Measurements from ENCODE around the gene FILIP1.
"Not testable (repeated sequence)": the region's sequence is repeated elsewhere in the genome, so short reads cannot be mapped to it uniquely, and the experiment has no call there.

The FILIP1 gene

DNA sequence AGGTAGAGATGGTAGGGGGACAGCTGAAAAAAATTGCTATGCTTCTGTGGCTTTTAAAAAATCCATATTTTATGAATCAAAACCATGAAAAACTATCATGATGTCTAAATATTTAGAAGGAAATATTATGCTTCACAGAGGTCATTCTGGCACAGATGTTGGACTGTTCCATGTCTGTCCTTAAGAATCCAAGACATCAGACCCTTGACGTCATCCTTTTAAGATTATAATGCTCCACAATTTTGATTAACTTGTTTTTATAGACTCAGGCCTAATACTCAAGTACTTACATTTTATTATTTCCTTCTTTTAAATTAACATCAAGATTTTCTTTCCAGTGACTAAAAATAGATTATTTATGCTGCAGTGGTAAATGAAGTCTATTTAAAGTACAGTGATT lies 29.7 kb downstream of the FILIP1 start:
- DNase-seq (ENCODE audit: extremely low spot score, insufficient read length, low read depth), result no peak
- no peak for FAIRE-seq

DNA sequence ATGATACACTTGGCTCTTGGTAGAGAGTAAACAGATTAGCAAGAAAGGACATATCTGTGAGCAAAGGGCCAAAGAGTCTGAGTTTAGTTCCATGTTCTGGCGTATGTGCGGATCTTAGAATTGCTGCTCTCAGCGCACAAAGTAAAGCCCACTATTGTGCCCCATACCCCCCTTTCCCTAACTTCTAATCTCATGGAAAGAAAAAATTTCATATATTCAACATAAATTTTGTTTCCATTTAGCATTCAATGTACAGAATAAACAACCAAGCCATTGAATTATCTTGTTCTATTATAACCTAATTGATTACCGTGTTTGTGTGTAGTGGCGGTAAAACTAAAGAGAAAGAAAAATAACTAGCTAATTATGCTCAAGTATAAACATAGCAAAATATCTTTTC lies 30.5 kb downstream of the FILIP1 start:
- DNase-seq (ENCODE audit: extremely low spot score, insufficient read length, low read depth) (no peak), FAIRE-seq (no peak)

DNA sequence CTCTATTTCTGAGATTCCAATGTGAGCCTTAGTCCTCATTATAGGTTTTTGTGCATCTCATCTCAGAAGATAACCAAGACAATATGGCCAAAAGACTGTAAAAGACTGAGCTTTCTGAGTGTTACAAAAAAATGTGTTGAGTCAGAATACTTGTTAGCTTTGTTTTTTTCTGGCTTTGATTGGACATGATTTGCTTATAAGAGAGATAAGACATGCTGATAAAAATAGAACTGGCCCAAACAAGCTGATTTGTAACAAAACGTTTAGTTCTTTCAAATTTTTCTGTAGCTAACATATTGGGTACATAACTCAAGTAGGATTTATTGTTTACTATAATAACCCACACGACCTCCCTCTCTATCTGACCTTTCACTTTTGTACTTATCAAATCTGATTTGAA lies 32.9 kb downstream of the FILIP1 start:
- no peak for FAIRE-seq

DNA sequence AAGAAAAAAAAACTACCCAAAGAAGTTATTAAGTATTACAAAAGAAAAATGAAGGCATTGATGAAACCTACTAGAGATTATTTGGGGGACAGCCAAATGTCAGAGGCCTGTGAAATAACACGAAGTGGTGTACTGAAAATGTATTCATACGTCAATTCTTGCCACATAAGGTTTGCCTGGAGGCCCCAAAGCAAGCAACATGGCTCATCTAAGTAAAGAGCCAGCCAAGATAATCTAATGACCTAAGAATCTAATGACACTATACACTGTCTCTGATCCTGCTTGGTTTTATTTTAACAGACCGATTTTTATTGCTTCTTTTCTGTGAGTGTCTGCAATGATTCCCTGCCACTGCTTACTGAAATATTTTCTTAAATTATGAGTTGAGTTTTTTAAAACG lies 34.7 kb downstream of the FILIP1 start:
- DNase-seq (ENCODE audit: extremely low spot score, insufficient read length, low read depth) (no peak), FAIRE-seq (no peak)

More for the DNA sequence above, 32.9 kb downstream of the FILIP1 start:
- no peak for DNase-seq (ENCODE audit: extremely low spot score, insufficient read length, low read depth)

DNA sequence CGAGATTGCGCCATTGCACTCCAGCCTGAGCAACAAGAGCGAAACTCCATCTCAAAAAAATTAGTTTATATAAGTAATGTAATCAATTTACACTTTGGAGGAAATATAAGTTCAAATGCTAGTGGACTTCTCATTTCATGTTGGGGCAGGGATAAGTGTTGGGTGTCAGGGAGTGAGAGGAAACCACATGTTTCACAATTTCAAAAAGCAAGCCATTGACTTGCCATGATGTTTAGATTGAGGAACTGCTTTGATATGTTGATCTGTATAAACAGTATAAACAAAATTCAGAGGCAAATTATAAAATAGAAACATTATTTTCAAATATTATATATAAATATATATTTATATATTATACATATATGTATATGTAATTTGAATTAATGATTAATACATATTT lies 42.7 kb downstream of the FILIP1 start:
- no peak for FAIRE-seq
- DNase-seq (ENCODE audit: extremely low spot score, insufficient read length, low read depth), result no peak

DNA sequence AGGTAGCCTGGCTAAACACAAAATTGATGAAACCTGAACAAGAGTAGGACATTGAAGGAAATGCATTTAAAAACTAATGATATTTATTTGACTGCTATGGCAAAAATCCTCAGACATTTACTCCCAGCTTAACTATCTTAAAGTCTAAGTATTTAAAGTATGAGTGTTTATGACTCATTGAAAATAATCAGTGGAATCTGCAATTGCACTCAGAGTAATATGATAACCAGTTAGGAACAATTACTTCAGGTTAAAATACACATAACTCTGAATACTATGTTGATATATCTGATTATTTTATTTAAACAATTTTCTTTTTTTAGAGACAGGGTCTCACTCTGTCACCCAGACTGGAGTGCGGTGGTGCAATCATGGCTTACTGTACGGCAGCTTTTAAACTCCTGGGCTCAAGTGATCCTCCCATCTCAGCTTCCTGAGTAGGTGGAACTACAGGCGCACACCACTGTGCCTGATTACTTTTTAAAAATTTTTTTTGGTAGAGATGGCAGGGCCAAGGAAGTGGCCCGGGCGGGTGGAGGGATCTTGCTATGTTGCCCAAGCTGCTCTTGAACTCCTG lies 43.9 kb downstream of the FILIP1 start:
- no peak for FAIRE-seq
- no peak for DNase-seq (ENCODE audit: extremely low spot score, insufficient read length, low read depth)

DNA sequence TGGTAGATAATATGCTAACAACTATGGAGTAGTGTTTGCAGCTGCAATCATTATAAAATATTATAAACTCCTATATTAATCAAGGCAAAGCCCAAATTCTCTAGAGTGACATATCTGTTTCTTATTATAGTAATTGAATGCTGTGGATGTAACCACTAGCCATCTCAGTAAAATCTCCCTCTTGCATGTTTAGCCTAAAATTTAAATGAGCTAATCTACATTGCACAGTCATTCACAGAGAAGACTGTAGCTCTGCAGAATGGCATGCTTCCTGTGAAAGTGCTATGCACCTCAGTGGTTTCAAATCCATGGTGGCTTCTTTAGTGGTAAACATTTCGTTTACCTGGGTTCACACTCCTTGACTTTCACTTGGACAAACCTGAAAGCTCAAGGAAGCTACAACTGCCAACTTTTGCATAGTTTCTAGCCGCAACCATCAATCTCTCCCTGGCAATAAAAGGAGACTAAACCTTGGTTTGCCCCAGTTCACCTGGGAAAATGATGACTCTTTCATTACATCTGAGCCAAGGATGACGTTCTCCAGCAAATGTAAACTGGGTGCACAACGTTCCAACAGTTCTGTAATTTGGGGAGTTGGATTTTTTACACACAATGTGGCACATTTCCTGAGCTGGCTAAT lies 47.2 kb downstream of the FILIP1 start:
- FAIRE-seq, result no peak

DNA sequence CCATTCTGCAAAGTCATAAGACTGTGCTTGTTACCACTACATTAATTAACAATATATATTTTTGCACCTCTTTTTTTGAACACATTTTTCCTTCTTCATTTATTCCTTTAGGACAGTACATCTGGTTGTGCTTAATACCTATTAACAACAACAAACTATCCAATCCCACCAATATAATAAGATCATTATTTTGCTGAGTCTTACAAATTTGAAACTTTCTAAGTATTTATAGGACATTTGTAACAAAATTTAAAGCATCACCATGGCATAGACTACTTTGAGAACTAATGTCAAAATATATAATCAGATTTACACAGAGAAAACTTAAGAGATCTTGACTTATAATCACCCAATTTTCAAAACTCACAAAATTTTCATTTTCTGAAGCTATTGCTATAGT lies 47.9 kb downstream of the FILIP1 start:
- FAIRE-seq (no peak), DNase-seq (ENCODE audit: extremely low spot score, insufficient read length, low read depth) (no peak)

More for the DNA sequence above, 47.2 kb downstream of the FILIP1 start:
- DNase-seq (ENCODE audit: extremely low spot score, insufficient read length, low read depth), result no peak

DNA sequence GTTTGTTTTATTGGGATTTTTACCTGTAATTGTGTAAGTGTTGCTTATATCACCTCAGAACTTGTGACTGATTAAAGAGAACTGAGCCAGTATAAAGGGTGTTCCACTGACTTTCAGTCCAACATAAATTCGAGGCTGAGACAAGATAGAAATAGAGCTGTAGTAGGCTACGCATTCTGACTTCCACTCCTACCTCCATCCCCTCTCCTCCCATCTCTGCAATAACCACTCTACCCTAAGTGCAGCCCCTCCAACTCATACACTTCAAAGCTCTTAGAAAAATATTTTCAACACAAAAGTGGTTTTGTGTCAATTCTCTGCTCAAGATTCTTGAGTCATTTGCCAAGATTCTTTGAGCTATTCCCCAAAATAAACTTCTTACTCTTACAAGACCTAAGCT lies 48.7 kb downstream of the FILIP1 start:
- DNase-seq (ENCODE audit: extremely low spot score, insufficient read length, low read depth) (no peak), FAIRE-seq (no peak)

DNA sequence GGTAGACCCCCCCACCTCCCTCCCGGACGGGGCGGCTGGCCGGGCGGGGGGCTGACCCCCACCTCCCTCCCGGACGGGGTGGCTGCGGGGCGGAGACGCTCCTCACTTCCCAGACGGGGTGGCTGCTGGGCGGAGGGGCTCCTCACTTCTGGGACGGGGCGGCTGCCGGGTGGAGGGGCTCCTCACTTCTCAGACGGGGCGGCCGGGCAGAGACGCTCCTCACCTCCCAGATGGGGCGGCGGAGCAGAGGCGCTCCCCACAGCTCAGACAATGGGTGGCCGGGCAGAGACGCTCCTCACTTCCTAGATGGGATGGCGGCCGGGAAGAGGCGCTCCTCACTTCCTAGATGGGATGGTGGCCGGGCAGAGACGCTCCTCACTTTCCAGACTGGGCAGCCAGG lies 51.7 kb downstream of the FILIP1 start:
- not testable (repeated sequence) for FAIRE-seq; DNase-seq (ENCODE audit: extremely low spot score, insufficient read length, low read depth)

DNA sequence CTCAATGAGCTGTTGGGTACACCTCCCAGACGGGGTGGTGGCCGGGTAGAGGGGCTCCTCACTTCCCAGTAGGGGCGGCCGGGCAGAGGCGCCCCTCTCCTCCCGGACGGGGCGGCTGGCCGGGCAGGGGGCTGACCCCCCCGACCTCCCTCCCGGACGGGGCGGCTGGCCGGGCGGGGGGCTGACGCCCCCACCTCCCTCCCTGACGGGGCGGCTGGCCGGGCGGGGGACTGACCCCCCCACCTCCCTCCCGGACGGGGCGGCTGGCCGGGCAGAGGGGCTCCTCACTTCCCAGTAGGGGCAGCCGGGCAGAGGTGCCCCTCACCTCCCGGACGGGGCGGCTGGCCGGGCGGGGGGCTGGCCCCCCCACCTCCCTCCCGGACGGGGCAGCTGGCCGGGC lies 52.1 kb downstream of the FILIP1 start:
- not testable (repeated sequence) for DNase-seq (ENCODE audit: extremely low spot score, insufficient read length, low read depth); FAIRE-seq

DNA sequence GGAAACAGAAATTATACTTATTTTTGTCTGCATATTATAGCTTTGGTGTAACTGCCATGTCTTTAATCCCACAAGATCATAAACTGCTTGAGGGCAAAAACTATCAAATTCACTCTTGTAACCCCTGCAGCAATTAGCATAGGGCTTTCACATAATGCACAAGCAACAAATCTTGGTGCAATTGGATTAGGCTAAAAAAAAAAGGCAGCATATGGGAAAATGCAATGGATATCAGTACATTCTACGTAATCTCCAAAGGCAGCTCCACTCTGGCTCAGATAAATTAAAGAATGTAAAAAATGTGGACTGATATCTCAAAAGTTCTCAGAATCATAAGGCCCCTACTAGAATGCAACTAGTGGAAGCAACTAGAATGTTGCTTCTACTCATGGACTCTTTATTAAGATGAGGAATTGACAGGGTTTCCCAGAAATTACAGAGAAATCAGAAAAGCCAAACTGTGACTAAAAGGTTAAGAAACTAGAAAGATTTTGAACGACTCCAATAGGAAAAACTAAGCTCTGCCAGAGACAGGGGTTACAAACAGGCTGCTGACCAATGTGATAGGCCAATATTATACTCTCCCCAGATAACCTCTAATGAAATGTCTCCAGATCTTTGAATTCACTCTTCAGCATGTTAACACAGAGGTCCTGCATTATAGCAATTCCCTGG lies 55.0 kb downstream of the FILIP1 start:
- FAIRE-seq (no peak), DNase-seq (ENCODE audit: extremely low spot score, insufficient read length, low read depth) (no peak)

DNA sequence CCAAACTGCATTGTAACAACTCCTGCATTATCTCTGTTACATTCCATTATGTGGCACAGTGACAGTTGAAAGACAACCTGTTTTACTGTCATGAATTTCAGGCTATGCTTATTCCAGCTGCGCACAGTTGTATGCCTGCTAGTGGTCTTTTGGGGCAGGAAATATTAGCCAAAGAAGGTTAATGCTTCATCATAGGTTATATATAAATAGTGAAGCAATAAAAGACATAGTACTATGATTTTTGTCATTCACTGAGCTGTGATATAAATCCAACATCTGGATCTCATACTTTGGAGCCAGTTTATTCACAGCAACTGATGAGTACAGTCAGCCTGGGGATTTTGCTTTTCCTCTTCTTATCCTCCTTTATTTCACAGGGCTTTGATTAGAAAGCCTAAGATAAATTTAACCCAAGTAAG lies 55.6 kb downstream of the FILIP1 start:
- FAIRE-seq (no peak), DNase-seq (ENCODE audit: extremely low spot score, insufficient read length, low read depth) (no peak)

DNA sequence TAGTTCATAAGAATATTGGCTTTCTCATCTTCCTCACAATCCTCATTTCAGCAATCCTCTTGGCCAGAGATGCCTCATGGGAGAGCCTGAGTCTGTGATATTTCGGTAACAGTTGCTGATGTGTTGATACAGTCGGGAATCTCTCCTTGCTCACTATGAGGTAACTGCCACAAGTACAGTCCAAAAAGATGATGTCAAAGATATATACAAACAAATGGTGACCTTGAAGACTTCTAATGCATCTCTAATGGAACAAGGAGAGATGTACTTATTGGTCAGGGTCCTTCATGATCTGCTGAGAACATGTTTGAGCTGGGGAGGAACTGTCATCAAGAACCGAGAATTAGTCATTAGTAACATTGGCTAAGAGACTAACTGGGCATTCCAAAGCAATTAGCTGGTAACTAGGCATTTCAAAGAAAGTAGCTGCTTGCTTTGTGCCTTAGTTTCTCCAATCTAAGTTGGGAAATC lies 56.1 kb downstream of the FILIP1 start:
- DNase-seq (ENCODE audit: extremely low spot score, insufficient read length, low read depth) (no peak), FAIRE-seq (no peak)

DNA sequence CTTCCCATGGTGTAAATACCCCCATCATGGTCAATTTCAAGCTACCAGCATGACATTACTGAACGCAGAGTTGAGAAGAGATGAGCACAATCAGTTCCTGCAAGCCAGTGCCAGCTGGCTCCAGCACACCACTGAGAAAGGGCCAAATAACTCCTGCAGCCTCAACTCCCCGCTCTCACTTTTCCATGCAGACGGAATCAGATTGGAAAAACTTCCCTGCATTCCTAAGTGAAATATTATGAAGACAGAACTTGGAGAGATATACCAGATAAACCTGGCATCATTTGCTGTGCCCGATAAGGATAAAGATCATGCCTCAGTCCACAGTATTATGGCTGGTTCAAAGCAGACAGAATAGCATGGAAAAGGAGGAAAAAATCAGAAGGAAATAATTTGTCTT lies 56.7 kb downstream of the FILIP1 start:
- no peak for DNase-seq (ENCODE audit: extremely low spot score, insufficient read length, low read depth)
- no peak for FAIRE-seq

DNA sequence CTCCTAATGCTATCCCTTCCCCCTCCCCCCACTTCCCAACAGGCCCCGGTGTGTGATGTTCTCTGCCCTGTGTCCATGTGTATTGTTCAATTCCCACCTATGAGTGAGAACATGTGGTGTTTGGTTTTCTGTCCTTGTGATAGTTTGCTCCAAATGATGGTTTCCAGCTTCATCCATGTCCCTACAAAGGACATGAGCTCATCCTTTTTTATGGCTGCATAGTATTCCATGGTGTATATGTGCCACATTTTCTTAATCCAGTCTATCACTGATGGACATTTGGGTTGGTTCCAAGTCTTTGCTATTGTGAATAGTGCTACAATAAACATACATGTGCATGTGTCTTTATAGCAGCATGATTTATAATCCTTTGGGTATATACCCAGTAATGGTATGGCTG lies 60.8 kb downstream of the FILIP1 start:
- DNase-seq (ENCODE audit: extremely low spot score, insufficient read length, low read depth); FAIRE-seq: not testable (repeated sequence)

DNA sequence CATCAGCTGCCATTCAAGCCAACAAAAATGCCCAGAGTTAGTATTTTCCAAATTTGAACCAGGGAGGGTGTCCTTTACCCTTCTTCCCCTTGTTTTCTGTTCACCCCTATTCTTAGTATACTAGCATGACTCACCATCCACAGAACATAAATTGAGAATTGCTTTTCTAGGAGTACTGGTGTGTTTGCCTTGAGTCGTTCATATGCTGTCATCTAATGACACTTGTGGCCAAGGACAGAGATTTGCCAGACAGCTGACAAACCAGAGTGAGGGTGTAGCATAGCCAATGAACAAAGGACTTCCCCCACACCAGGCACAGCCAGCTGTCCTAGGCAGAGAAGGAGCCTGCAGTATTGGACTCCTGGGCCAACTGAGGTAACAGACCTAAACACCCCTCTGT lies 62.2 kb downstream of the FILIP1 start:
- DNase-seq (ENCODE audit: extremely low spot score, insufficient read length, low read depth) (no peak), FAIRE-seq (no peak)

DNA sequence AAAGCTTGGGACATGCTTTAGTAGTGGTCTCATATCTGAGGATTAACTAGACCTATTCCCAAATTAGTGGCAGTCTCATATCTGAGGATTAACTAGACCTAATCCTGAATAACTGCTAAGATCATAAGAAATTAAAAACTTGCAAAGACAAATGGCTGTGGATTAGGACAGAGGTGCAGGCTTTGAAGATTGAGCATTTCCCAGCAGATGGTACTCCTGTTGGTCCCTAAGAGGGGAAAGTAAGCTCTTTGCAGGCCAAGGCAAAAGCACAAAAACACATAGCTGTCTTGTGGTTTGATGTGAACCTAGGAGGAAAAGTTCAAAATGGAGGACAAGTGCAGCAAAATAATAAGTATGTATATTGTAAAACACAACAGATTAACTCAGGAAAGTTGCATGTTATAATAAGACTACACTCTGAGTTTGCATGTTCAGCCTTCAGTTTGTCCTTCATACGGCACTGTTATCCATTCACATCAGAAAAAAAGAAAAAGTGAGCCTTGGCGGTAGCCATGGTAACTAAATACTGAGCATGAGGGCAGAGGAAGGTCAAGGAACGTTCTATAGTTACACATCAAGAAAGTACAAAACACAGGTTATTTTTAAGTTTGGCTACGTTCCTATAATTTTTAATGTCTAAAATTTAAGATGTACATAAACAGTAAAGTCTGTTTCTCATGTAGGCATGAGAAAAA lies 62.8 kb downstream of the FILIP1 start:
- FAIRE-seq (peak; percentile 15), DNase-seq (ENCODE audit: extremely low spot score, insufficient read length, low read depth) (no peak)

DNA sequence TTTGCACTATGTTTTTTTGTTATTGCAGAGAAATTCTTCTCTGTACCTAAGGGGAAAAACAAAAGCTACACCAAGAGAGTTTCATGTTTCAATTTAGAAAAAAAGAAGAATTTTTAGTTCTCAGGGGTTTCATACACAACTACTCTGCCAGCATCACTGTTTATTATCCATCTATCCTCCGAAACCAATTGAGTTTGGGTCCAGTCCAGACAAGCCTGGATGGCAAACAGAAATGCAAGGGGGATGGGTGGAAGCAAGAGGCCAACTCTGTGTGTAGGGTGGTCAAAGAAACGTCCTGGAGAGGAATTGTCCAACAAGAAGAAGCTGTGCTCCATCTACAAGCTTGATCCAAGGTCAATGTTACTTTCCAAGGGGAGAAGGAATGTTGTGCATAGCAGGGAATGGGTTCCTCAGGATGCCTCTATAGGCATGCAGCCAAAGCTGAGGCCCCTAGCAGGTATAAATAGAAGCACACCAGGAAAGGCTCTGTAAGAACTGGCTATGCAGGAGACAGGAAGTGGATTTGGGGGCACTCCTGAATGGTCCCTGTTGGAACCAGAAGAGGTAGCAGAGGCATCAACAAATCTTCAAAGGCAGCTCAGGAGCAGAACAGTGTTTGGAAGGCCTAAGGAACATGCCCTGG lies 64.4 kb downstream of the FILIP1 start:
- DNase-seq (ENCODE audit: extremely low spot score, insufficient read length, low read depth), result no peak
- FAIRE-seq, result no peak

DNA sequence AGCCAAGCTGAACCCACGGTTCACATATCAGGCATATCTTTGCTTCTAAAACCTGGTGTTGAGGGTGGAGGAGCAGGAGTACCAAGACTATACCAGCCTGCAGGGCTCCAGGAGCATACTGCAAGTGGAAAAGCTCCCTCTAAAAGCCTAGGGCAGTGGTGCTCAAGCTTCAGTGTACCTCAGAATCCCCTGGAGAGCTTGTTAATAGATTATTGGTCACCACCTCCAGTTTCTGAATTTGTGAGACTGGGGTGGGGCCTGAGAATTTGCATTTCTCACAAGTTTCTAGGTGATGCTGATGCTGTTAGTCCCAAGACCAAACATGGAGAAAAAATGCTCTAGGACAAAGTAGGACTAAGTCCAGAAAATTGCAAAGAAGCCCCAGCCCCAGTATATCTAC lies 65.4 kb downstream of the FILIP1 start:
- DNase-seq (ENCODE audit: extremely low spot score, insufficient read length, low read depth) (no peak), FAIRE-seq (peak; percentile 68)

Data from GM18507 (cell line).